ENCODE results near the gene CNTNAP2.

Gene CNTNAP2

GRCh38 chr7:148105853-148106252 lies 1989.3 kb downstream of the CNTNAP2 start:
- DNase-seq (ENCODE audit: low spot score), result no peak

GRCh38 chr7:148107443-148108127 lies 1991.0 kb downstream of the CNTNAP2 start:
- DNase-seq (ENCODE audit: low spot score), result no peak

- DNase-seq (ENCODE audit: low spot score), result no peak
Observed at GRCh38 chr7:148108381-148108780, 1991.8 kb downstream of the CNTNAP2 start.

GRCh38 chr7:148110097-148110868 lies 1993.7 kb downstream of the CNTNAP2 start:
- DNase-seq (ENCODE audit: low spot score), result no peak

GRCh38 chr7:148114804-148115203 lies 1998.2 kb downstream of the CNTNAP2 start:
- DNase-seq (ENCODE audit: low spot score), result no peak

GRCh38 chr7:148115308-148115707 lies 1998.7 kb downstream of the CNTNAP2 start:
- no peak for DNase-seq (ENCODE audit: low spot score)

GRCh38 chr7:148116195-148116594 lies 1999.6 kb downstream of the CNTNAP2 start:
- no peak for DNase-seq (ENCODE audit: low spot score)

- no peak for DNase-seq (ENCODE audit: low spot score)
Observed at GRCh38 chr7:148116829-148117403, 2000.3 kb downstream of the CNTNAP2 start.

- DNase-seq (ENCODE audit: low spot score), result no peak
Observed at GRCh38 chr7:148118371-148118770, 2001.8 kb downstream of the CNTNAP2 start.

- DNase-seq (ENCODE audit: low spot score), result no peak
Observed at GRCh38 chr7:148121401-148121800, 2004.8 kb downstream of the CNTNAP2 start.

- no peak for DNase-seq (ENCODE audit: low spot score)
Observed at GRCh38 chr7:148121847-148122246, 2005.2 kb downstream of the CNTNAP2 start.

- no peak for DNase-seq (ENCODE audit: low spot score)
Observed at GRCh38 chr7:148124477-148124876, 2007.9 kb downstream of the CNTNAP2 start.

GRCh38 chr7:148127374-148127773 lies 2010.8 kb downstream of the CNTNAP2 start:
- no peak for DNase-seq (ENCODE audit: low spot score)

GRCh38 chr7:148129023-148129422 lies 2012.4 kb downstream of the CNTNAP2 start:
- no peak for DNase-seq (ENCODE audit: low spot score)

- DNase-seq (ENCODE audit: low spot score), result no peak
Observed at GRCh38 chr7:148135116-148135515, 2018.5 kb downstream of the CNTNAP2 start.

GRCh38 chr7:148135997-148136396 lies 2019.4 kb downstream of the CNTNAP2 start:
- no peak for DNase-seq (ENCODE audit: low spot score)

GRCh38 chr7:148142660-148143248 lies 2026.2 kb downstream of the CNTNAP2 start:
- peak; percentile 65 for DNase-seq (ENCODE audit: low spot score)

GRCh38 chr7:148144827-148145226 lies 2028.2 kb downstream of the CNTNAP2 start:
- no peak for DNase-seq (ENCODE audit: low spot score)

- no peak for DNase-seq (ENCODE audit: low spot score)
Observed at GRCh38 chr7:148146346-148146745, 2029.7 kb downstream of the CNTNAP2 start.

- no peak for DNase-seq (ENCODE audit: low spot score)
Observed at GRCh38 chr7:148147438-148147837, 2030.8 kb downstream of the CNTNAP2 start.

- no peak for DNase-seq (ENCODE audit: low spot score)
Observed at GRCh38 chr7:148148456-148148855, 2031.9 kb downstream of the CNTNAP2 start.

- DNase-seq (ENCODE audit: low spot score), result no peak
Observed at GRCh38 chr7:148149730-148150129, 2033.1 kb downstream of the CNTNAP2 start.

- no peak for DNase-seq (ENCODE audit: low spot score)
Observed at GRCh38 chr7:148151778-148152177, 2035.2 kb downstream of the CNTNAP2 start.

Measured in NAMALWA (cell line).